D341Med (cell line): ENCODE measurements around the gene RNF213.

Source experiments
- DNase-seq: peaks from one replicate; pipeline ENCODE4 v3.0.0; 2012; ENCODE audit warnings: low spot score

Gene RNF213

DNA sequence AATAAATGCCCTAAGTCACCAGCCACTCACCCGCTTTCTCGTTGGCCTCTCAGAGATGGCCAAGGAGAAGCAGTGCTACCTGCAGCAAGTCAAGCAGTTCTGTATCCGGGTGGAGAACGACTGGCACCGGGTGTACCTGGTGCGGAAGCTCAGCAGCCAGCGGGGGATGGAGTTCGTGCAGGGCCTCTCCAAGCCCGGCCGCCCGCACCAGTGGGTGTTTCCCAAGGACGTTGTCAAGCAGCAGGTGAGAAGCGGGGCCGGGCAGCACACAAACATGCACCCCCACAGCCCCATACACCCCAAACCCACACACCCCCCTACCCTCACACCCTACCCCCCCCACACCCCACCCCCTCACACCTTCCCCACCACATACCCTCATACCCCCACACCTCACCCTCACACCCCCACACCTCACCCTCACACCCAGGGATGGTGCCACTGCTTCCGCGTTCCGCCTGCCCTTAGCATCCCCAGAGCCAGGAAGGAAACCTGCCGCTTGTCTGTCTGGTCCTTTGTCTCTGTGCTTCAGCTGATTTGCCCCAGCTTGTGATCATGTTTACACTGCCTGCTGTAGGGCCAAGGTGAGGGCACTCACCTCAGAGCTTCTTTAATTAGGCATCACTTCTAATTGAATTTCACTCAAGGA lies 112.4 kb downstream of the RNF213 start:
- no peak for DNase-seq

DNA sequence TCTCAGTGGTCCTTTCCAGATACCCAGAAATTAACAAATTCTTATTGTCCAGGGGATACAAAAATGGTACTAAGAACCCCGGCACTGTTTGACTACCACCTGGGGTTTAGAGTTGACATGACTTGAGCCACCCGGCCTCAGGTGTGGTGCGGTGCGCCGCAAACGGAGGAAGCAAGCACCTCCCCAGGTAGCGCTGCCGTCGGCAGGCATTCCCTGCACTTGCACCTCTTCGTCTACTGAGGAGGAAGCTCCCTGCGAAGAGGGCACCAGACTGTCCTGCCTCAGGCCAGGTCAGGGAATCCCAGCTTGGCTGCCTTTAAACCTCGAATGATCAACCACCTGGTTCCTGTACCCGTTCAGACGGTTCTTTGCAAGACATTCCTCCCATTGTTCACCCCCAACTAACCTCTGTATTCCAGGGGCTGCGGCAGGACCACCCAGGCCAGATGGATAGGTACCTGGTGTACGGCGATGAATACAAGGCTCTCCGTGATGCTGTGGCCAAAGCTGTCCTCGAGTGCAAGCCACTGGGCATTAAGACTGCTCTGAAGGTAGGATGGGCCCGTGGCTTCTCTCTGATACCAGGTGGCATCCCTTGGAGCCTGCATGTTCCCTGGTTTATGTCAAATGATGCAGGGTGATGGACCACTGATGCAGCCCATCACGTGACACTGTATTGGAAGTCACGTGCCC lies 113.5 kb downstream of the RNF213 start:
- no peak for DNase-seq

DNA sequence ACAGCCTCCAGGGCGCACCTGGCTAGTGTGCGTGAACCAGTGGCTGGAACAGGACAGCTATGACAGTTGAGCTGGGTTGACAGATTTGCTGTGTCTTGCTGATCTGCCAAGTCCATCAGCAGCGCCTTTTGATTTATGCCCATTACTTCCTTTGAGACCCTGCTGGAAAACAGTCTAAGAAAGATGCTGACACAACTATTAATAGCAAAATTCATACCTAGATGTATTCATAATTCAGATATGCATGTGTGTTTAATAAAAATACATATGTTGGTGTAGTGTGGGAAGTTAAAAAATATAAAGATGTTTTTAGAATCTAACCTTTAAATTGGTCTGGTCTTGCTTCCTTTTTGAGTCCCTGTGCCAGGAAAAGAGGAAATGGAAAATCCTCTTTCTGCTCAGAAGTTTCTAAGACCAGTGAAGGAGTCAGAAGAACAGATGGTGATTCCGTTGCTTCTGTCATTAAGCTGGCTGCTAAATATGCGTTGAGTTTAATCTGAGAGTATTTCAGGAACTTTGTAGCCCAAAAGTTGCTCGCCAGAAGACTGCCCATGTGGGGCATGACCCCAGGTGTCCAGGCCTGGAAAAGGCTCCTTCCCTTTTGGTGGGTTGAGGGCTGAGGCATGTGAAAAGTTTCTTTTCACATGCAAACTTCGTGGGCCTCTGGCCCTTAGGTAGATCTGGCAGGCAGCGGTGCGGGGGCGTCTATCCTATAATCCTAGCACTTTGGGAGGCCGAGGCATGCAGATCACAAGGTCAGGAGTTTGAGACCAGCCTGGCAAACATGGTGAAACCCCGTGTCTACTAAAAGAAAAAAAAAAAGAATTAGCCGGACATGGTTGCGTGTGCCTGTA lies 114.3 kb downstream of the RNF213 start:
- no peak for DNase-seq

DNA sequence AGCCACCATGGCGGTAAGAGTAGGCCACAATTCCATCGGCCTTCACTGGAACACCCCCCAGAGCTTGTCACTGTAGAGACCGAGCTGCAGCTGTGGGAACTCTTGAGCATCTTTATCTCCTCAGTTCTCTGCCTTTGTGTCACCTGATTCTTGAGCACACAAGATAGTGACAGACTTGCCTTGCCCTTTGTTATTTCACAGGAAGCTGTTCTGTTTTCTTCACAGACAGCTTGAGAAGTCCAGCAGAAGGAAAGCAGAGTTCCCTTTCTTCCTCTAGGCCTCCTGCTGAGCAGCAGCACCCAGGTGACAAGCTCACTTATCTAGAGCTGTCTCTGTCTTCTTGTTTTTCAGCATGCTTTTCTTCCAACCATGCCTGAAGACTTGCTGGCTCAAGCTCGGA lies 115.9 kb downstream of the RNF213 start:
- no peak for DNase-seq

DNA sequence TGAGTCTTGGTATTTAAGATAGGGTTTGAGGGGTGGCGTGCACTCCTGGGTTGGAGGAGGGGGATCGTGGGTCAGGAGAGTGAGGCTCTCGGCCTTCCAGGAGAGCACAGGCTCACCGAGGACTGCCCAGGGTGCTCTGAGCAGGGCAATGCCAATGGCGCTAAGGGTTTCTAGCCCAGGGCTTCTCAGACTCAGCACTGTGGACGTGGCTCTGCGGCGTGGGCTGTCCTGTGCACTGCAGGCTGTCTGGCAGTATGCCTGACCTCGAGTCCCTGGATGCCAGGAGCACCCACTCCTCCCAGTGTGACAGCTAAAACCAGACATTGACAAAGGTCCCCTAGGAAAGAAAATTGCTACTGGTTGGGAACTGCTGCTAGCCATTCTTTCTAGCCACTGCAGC lies 117.1 kb downstream of the RNF213 start:
- DNase-seq, result peak; percentile 33

DNA sequence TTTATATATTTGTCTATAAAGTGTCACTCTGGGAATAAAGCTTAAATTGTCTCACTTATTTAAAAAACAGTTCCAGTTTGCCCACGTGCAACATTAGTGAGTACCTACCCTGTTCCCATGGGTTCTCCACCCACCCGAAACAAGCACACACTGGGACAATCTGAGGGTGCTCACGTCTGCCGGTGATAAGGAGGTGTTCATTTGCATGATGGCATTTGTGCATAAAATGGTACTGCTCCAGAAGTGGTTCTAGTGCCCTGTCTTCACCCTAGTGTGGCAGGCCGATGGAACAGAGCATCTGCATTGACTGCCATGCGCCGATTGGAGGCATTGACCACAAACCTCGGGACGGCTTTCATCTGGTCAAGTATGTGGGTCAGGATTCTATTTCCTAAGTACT lies 118.7 kb downstream of the RNF213 start:
- DNase-seq, result peak; percentile 17

DNA sequence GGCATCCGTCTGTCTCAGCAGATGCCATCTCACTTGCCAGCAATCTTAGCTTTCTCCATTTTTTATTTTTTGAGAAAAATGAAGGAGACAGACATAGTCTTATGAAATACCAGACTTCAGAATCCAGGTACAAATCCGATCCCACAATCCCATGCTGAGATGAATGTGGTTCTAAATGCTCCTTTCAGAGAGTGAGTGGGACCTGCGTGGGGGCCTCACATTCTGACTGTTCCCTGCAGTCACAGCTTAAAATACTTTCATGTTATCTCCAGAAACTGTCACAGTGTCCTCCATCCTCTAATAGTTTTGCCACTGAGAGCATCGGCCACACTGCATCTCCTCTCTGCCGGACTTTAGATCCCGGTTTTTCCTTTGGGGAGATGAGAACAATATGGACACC lies 119.4 kb downstream of the RNF213 start:
- DNase-seq, result no peak

DNA sequence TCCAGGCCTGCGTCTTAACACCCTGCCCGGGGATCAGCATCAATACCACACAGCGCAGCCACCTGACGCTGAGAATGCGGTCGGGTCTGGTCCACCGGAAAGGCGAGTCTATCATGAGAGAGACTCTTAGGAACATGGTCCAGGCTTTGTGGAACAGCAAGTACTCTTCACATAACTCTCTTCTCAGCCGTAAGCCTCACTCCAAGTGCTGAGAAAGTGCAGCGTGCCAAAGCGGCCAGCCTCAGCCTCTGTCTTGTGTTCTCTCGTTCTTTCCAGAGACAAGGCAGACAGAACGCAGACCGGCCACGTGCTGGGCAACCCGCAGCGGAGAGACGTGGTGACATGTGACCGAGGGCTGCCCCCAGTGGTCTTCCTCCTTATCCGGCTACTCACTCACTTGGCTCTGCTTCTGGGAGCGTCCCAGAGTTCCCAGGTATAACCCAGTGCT lies 119.9 kb downstream of the RNF213 start:
- DNase-seq, result peak; percentile 28

DNA sequence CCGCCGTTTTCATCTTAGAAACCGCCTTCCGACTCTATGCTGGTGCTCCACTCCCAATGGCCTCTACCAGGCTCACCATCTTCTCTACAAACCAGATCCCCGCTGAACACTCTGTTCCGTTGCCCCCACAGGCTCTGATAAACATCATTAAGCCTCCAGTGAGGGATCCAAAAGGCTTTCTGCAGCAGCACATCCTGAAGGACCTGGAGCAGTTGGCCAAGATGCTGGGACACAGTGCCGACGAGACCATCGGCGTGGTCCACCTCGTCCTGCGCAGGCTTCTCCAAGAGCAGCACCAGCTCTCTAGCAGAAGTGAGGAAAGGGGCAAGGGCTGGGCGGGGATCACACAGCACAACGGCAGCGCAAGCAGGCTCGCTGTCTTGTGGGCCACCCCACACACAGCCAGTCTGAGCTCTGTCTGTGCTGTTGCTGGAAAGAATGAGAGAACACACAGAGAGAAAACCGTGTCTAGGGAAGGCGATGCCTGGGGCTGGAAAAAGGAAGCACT lies 120.8 kb downstream of the RNF213 start:
- DNase-seq, result peak; percentile 22

DNA sequence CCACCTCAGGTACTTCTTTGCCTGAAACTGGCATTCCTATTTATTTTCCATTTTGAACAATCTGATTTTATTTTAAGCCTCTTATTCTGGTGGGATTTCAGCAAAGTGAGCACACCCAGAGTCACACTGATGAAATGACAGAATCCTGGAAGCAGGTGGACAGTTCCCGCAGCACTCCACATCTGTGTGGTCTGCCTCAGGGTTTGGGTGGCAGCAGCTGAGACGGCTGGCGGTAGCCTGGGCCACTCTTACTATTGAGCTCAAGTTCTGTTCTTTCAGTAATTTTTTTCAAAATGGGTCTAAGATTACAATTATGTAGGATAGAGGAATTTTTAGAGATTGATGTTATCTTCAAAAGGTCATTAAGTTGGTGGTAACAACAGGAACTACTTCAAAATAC lies 121.8 kb downstream of the RNF213 start:
- peak; percentile 34 for DNase-seq

DNA sequence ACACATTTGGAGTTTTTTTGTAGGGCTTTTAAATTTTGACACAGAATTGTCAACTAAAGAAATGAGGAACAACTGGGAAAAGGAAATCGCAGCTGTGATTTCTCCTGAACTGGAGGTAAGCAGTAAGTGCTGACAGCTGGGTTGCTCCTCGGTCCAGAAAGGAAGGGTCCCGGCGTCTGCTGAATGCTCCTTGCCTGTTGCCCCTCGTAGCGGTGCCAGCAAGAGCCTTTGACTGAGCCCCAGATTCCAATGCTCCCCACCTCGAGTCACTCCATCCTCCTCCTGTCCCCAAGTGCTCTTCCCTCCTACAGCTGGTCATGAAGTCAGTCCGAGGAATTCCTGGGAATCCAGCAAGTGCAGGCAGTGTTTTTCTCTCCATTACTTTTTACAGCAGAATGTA lies 122.3 kb downstream of the RNF213 start:
- DNase-seq, result peak; percentile 30

DNA sequence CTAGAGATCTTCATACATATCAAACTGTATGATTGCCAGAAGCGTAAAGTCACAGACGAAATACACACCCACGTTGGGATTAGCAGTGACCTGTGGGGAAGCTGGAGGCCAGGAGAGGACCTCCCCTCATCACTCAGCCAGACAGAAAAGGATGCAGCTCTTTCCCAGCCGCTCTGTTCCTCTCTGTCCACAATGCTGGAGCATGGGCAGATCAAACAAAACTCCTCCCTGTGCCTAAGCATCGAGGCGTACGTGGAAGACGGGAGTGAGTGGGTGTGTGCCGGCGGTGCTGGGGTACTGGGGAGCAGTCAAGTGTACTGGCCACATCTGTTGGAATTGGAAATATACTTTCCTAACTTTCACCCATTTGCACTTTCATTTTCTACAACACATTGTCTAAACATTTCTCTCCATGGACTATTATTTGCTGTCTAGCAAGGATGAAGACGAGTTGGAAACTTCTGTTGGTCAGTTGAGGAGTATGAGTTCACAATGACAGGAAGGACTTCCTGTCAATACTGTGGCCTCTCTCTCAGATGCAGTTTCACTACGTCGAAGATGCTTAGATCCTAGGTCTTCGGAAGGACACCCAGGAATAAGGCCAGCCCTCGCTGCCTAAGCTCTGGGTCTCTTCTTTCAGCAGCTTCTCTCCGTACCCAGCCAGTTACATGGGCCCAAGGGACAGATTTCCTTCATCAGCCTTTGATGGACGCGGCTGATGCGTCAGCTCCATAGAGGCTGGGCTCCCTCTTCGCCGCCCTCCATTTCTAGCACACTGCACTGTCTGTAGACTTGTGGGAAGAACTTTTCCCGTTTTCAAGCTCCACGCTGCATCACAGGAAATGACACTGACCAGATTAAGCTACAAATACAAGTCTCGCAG lies 123.7 kb downstream of the RNF213 start:
- DNase-seq, result peak; percentile 34

DNA sequence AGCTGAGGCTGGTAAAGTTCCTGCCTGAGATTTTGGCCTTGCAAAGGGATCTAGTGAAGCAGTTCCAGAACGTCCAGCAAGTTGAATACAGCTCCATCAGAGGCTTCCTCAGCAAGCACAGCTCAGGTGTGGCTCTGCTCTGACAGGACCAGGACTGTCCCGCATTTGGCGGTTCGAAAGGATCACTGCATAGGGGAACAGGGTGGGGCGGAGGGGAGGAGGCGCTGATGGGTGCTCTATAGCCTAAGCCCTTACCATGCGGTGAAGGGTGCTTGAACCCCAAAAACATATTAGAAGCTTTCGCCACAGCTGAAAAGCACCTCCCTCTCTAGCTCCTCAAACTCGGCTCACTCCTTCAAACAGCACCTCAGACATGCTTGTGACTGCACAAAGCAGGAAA lies 124.4 kb downstream of the RNF213 start:
- peak; percentile 32 for DNase-seq

DNA sequence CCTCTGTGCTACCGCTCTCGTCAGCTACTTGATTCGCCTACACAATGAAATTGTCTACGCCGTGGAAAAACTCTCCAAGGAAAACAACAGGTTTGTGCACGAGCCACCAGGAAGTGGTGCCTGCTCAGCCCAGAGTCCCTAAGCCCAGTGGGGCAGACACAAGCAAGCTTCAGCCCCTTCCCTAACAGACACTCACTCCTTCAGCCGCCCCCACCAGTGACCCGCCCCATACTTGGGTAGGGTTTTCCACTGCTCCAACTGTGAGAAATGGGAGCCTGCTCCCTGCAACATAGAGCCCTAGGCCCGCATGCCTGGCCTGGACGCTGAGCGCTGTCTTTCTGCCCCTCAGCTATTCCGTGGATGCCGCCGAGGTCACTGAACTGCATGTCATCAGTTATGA lies 125.7 kb downstream of the RNF213 start:
- peak; percentile 32 for DNase-seq

DNA sequence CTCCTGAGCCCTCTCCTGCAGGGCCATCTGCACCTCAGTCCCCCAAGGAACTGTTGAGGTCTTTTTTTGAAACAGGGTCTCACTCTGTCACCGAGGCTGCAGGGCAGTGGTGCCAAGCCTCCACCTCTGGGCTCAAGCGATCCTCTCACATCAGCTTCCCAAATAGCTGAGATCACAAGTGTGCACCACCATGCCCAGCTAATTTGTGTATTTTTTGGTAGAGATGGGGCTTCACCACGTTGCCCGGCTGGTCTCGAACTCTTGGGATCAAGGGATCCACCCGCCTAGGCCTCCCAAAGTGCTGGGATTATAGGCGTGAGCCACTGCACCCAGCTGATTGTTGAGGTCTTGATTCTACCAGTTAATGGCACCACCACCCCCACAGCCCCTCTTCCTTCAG lies 126.4 kb downstream of the RNF213 start:
- DNase-seq, result no peak

DNA sequence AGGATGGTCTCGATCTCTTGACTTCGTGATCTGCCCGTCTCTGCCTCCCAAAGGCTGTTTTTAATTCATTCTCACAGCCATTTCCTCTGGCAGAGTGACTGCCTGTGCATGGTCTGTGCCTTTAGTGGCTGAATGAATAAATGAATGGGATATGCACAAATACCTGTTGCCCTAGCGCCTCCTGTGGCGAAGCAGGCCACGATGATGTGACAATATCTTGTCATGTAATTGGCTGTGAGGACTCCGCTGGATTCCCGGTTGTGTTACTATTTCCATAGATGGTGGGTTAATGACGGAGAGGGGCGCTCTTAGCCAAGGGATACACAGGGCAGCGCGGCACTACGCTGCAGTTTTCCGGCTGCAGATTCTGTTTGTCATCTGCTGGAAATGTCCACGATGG lies 127.5 kb downstream of the RNF213 start:
- peak; percentile 20 for DNase-seq

DNA sequence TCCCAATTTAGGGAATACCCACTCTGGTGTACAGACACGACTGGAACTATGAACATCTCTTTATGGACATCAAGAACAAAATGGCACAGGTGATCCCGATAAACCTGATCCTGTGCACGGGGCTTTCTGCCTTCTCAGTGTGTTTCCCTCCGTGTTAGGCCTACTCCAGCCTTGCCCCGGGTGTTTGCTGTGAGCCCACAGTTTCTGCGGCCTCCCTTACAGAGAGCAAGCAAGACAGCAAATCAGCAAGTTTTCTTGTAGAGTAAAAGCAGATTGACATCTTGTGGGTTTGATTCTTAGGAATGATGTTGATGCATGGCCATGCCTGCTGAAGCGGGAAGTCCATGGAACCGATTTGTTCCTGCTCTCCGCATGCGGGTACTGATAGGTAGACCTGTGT lies 127.9 kb downstream of the RNF213 start:
- no peak for DNase-seq

DNA sequence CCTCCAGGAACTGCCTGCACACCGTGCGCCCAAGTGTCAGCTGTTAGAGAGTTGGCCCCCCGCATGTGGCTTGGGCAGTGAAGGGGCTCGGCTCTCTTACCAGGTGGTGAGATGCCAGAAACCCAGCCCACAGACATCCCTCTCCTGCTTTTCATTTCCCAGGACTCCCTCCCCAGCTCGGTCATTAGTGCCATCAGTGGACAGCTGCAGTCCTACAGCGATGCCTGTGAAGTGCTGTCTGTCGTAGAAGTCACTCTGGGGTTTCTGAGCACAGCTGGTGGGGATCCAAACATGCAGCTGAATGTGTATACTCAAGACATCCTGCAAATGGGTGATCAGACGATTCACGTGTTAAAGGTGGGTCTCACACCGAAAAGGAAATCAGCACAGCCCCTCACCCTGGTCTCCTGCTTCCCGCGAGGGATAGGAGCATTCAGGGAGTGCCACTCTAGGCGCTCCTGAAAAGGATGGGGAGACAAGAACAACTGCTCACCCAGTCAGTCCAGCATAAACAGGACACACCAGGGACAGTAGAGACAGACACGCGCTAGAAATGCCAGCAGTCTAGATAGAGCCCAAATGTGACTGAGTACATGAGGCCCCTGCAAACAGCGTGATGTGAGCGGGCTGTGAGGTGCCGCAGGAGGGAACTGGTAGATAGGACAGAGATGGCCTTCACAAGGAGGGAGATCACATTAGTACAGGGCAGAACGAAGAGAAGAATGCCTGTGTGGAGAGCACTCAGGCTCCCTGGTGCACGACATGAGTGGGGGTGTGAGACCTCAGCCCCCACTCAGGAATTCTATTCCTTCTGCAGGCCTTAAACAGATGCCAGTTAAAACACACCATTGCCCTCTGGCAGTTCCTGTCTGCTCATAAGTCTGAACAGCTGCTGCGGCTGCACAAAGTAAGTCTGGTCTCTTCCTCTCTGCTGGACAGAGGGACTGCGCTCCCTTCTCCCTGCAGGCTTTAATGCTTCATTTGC lies 128.7 kb downstream of the RNF213 start:
- DNase-seq, result peak; percentile 15

DNA sequence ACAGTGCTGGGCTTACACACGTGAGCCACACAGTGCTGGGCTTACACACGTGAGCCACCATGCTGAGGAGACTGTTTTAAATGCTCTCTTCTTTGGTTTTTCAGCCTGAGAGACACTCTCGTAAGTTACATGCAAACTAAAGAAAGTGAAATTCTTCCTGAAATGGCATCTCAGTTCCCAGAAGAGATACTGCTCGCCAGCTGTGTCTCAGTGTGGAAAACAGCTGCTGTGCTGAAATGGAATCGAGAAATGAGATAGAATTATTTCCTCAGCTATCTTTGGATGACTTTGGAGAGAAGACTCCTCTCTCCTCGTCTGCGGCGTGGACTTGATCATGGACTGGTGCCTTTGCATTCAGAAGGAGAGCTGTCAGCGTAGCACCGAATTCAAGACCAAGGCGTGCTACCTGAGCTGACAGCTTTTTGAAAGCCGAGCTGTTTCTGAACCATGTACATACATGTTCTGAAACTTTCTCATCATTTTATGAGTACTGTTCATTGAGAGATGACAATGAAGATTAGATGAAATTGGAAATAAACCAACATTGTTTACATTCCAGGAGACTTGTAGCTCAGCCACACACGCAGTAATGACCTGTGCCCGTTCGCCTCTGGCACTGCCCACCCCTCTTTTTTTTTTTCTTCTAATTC lies 132.7 kb downstream of the RNF213 start:
- DNase-seq, result no peak

DNA sequence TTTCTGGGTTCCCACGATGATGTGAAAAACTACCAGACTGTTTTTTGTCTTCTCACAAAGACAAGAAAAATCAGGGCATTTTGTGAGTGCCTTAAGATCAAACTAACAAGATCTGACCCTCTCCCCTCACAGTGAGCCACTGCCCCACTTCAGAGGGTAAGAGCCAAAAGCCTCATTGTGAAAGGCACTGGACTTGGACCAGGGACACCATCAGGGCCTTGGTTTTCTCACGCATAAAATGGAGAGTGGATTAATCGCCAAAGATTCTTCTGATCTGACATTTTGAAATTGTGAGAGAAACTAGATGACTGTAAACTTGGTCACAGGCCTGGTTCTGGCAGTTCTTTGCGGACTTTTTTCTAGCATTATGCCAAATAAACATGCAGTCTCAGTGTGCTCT lies 133.3 kb downstream of the RNF213 start:
- DNase-seq, result no peak
